HepG2 (cell line): ENCODE measurements around the gene ACO1. TPM values are rescaled to one million over a fixed set of nuclear protein-coding genes. Genes with fewer than 3 reads are reported as not detected.

Experiments used
- ATRX ChIP-seq: sonication (generic); formaldehyde crosslinking; IDR thresholded peaks from 2 replicates; pipeline ENCODE4 v1.4.0; 2020; ENCODE audit warnings: missing genetic modification reagents, borderline replicate concordance
- CEBPB ChIP-seq: IDR thresholded peaks from 2 replicates; pipeline ENCODE4 v1.6.1; 2011; ENCODE audit warnings: low read depth, low read length, improper control_type of control experiment, borderline replicate concordance
- FOXM1 ChIP-seq: sonication (generic); formaldehyde crosslinking; IDR thresholded peaks from 2 replicates; pipeline ENCODE4 v1.5.0; 2020; ENCODE audit warnings: missing genetic modification reagents
- NFKBIZ ChIP-seq: IDR thresholded peaks from 2 replicates; pipeline ENCODE4 v1.6.1; 2018; ENCODE audit warnings: missing genetic modification reagents, missing compliant biosample characterization
- NONO ChIP-seq, 2 experiments: fragments of 450-650 bp in 1 of 2; sonication (generic) in 1 of 2; formaldehyde crosslinking in 1 of 2; IDR thresholded peaks in 1 of 2; conservative IDR thresholded peaks in 1 of 2; 2 replicates each; pipeline versions ENCODE4 v1.6.1 to v1.8.0; 2017 to 2022; ENCODE audit warnings: mild to moderate bottlenecking in 1 of 2, missing genetic modification reagents in 1 of 2, moderate library complexity in 1 of 2
- POLR2A ChIP-seq, 2 experiments: IDR thresholded peaks; 2 replicates each; pipeline ENCODE4 v1.6.1; 2011; ENCODE audit warnings: low read depth in 2 of 2, low read length in 2 of 2, mild to moderate bottlenecking in 1 of 2, moderate library complexity in 1 of 2; ENCODE audit not compliant: insufficient read depth in 1 of 2
- RFXAP ChIP-seq: sonication (generic); formaldehyde crosslinking; IDR thresholded peaks from 2 replicates; pipeline ENCODE4 v1.4.0; 2020; ENCODE audit warnings: missing genetic modification reagents, borderline replicate concordance
- ZKSCAN1 ChIP-seq: fragments of 150-350 bp; IDR thresholded peaks from 2 replicates; pipeline ENCODE4 v1.6.1; 2014; ENCODE audit warnings: low read length
- ZNF468 ChIP-seq: sonication (generic); formaldehyde crosslinking; IDR thresholded peaks from 2 replicates; pipeline ENCODE4 v1.8.0; 2022; ENCODE audit warnings: mild to moderate bottlenecking, moderate library complexity, missing genetic modification reagents
- ZNF598 ChIP-seq: sonication (generic); formaldehyde crosslinking; IDR thresholded peaks from 2 replicates; pipeline ENCODE4 v1.5.1; 2020; ENCODE audit warnings: mild to moderate bottlenecking, missing genetic modification reagents, borderline replicate concordance
- ZNF615 ChIP-seq: sonication (generic); formaldehyde crosslinking; IDR thresholded peaks from 2 replicates; pipeline ENCODE4 v1.5.0; 2020; ENCODE audit warnings: mild to moderate bottlenecking, missing genetic modification reagents, borderline replicate concordance
- ZNF782 ChIP-seq: sonication (generic); formaldehyde crosslinking; IDR thresholded peaks from 2 replicates; pipeline ENCODE4 v1.4.0; 2020; ENCODE audit warnings: missing genetic modification reagents, mild to moderate bottlenecking, borderline replicate concordance
- polyA plus RNA-seq, 8 experiments: library from polyadenylated mRNA; depleted of rRNA in 3 of 8; stranded (reverse) in 7 of 8; unstranded in 1 of 8; fragments of >200 nt; fragmentation: Illumina TruSeq in 4 of 8; extraction: Trizol in 4 of 8; gene quantifications; 2 replicates each; pipeline versions ENCODE4 v1.2.1 to v1.2.3, GENCODE V29; 2011 to 2016; ENCODE audit warnings: low read depth in 4 of 8, missing spikeins in 1 of 8, mixed read lengths in 1 of 8; ENCODE audit not compliant: insufficient read depth in 1 of 8
- total RNA-seq, 5 experiments: library from RNA; depleted of rRNA; stranded (reverse); fragments of >200 nt; fragmentation: Illumina TruSeq; extraction: Trizol; gene quantifications; 2 replicates each; pipeline ENCODE4 v1.2.3, GENCODE V29; 2016; ENCODE audit warnings: low read depth in 1 of 5
- TF ChIP-seq, protein P1 (sequence below): sonication (generic); formaldehyde crosslinking; IDR thresholded peaks from 2 replicates; pipeline ENCODE4 v1.8.1; 2023; ENCODE audit warnings: mild to moderate bottlenecking, moderate library complexity, missing genetic modification reagents
- TF ChIP-seq, protein P2 (sequence below): sonication (generic); formaldehyde crosslinking; IDR thresholded peaks from 2 replicates; pipeline ENCODE4 v1.4.0; 2020; ENCODE audit warnings: missing genetic modification reagents
- TF ChIP-seq, protein P3 (sequence below): sonication (generic); formaldehyde crosslinking; IDR thresholded peaks from 2 replicates; pipeline ENCODE4 v1.5.1; 2020; ENCODE audit warnings: mild to moderate bottlenecking, missing genetic modification reagents, moderate library complexity
- TF ChIP-seq, protein P4 (sequence below): IDR thresholded peaks from 2 replicates; pipeline ENCODE4 v1.6.1; 2016; ENCODE audit warnings: missing genetic modification reagents, missing compliant biosample characterization
- TF ChIP-seq, protein P5 (sequence below): sonication (generic); formaldehyde crosslinking; IDR thresholded peaks from 2 replicates; pipeline ENCODE4 v1.5.1; 2020; ENCODE audit warnings: mild to moderate bottlenecking, missing genetic modification reagents, borderline replicate concordance

ACO1 gene
- total and polyA plus RNA-seq, 2 of the 13 experiments (the other 11 are each of a cell fraction or from before 2014, with no cell fraction given) = 20.1 to 48.2 TPM

GRCh38 chr9:32426278-32426939 is 42.0 kb downstream of the ACO1 start (continued):
- no peak for TF ChIP-seq ZNF782 (CRISPR knock-in tag)
- no peak for TF ChIP-seq ZNF598 (CRISPR knock-in tag)
- TF ChIP-seq, protein P1, sequence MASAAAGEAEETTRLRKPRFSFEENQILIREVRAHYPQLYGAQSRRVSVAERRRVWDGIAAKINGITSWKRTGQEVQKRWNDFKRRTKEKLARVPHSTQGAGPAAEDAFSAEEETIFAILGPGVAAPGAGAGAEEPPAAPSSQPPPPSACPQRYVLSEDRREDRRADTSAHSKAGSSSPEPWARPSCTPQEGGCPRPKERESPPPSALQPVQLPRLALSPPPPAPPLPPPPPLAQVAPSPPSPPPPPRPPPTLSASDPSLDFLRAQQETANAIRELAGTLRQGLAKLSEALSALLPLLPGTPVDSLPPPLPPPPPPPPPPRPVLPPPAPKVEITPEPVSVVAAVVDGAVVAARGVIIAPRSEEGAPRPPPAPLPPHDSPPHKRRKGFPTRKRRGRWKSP (CRISPR knock-in tag) = peak; percentile 53; the same call in 1 of the 2 replicates
- TF ChIP-seq ATRX (CRISPR knock-in tag) = no peak
- no peak for TF ChIP-seq ZKSCAN1
- TF ChIP-seq, protein P2, sequence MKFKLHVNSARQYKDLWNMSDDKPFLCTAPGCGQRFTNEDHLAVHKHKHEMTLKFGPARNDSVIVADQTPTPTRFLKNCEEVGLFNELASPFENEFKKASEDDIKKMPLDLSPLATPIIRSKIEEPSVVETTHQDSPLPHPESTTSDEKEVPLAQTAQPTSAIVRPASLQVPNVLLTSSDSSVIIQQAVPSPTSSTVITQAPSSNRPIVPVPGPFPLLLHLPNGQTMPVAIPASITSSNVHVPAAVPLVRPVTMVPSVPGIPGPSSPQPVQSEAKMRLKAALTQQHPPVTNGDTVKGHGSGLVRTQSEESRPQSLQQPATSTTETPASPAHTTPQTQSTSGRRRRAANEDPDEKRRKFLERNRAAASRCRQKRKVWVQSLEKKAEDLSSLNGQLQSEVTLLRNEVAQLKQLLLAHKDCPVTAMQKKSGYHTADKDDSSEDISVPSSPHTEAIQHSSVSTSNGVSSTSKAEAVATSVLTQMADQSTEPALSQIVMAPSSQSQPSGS (CRISPR knock-in tag) = peak; percentile 55; the same call in 1 of the 2 replicates
- 0 out of 2 replicates have a peak, but pooled peaks have one; percentile 30 for TF ChIP-seq NFKBIZ (CRISPR knock-in tag)
- TF ChIP-seq, protein P3, sequence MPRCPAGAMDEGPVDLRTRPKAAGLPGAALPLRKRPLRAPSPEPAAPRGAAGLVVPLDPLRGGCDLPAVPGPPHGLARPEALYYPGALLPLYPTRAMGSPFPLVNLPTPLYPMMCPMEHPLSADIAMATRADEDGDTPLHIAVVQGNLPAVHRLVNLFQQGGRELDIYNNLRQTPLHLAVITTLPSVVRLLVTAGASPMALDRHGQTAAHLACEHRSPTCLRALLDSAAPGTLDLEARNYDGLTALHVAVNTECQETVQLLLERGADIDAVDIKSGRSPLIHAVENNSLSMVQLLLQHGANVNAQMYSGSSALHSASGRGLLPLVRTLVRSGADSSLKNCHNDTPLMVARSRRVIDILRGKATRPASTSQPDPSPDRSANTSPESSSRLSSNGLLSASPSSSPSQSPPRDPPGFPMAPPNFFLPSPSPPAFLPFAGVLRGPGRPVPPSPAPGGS = no peak
- TF ChIP-seq, protein P4, sequence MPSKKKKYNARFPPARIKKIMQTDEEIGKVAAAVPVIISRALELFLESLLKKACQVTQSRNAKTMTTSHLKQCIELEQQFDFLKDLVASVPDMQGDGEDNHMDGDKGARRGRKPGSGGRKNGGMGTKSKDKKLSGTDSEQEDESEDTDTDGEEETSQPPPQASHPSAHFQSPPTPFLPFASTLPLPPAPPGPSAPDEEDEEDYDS (CRISPR knock-in tag) = peak; percentile 57
- TF ChIP-seq, protein P5, sequence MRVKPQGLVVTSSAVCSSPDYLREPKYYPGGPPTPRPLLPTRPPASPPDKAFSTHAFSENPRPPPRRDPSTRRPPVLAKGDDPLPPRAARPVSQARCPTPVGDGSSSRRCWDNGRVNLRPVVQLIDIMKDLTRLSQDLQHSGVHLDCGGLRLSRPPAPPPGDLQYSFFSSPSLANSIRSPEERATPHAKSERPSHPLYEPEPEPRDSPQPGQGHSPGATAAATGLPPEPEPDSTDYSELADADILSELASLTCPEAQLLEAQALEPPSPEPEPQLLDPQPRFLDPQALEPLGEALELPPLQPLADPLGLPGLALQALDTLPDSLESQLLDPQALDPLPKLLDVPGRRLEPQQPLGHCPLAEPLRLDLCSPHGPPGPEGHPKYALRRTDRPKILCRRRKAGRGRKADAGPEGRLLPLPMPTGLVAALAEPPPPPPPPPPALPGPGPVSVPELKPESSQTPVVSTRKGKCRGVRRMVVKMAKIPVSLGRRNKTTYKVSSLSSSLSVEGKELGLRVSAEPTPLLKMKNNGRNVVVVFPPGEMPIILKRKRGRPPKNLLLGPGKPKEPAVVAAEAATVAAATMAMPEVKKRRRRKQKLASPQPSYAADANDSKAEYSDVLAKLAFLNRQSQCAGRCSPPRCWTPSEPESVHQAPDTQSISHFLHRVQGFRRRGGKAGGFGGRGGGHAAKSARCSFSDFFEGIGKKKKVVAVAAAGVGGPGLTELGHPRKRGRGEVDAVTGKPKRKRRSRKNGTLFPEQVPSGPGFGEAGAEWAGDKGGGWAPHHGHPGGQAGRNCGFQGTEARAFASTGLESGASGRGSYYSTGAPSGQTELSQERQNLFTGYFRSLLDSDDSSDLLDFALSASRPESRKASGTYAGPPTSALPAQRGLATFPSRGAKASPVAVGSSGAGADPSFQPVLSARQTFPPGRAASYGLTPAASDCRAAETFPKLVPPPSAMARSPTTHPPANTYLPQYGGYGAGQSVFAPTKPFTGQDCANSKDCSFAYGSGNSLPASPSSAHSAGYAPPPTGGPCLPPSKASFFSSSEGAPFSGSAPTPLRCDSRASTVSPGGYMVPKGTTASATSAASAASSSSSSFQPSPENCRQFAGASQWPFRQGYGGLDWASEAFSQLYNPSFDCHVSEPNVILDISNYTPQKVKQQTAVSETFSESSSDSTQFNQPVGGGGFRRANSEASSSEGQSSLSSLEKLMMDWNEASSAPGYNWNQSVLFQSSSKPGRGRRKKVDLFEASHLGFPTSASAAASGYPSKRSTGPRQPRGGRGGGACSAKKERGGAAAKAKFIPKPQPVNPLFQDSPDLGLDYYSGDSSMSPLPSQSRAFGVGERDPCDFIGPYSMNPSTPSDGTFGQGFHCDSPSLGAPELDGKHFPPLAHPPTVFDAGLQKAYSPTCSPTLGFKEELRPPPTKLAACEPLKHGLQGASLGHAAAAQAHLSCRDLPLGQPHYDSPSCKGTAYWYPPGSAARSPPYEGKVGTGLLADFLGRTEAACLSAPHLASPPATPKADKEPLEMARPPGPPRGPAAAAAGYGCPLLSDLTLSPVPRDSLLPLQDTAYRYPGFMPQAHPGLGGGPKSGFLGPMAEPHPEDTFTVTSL (CRISPR knock-in tag) = peak; percentile 90; the same call in 1 of the 2 replicates
- no peak for TF ChIP-seq ZNF468 (CRISPR knock-in tag)
- TF ChIP-seq CEBPB = peak; percentile 98
- TF ChIP-seq FOXM1 (CRISPR knock-in tag) = no peak
- TF ChIP-seq RFXAP = no peak
- peak in 1 of 2 experiments; percentile 27; a peak in 1 of 4 replicates for TF ChIP-seq POLR2A (IDR thresholded peaks at IDR 0.05; ENCODE audit: insufficient read depth in 1 of 2, low read depth in 2 of 2, low read length in 2 of 2)
- no peak for TF ChIP-seq ZNF615 (CRISPR knock-in tag)
- TF ChIP-seq NONO (IDR thresholded peaks at IDR 0.05) = no peak
- peak; percentile 35; the same call in 1 of the 2 replicates for TF ChIP-seq NONO (CRISPR knock-in tag; conservative IDR thresholded peaks at IDR 0.05)
